Endothelial cell of umbilical vein (primary cell): ENCODE results near the gene TXN. TPM values are rescaled to one million over a fixed set of nuclear protein-coding genes. Genes with fewer than 3 reads are reported as not detected.

Experiments used
- BruUV-seq: library from RNA; stranded (reverse); fragments of 400-500 nt; replicated peaks from 2 replicates; lab custom pipeline; 2021; lab: Mats Ljungman, UMichigan
- CTCF ChIA-PET: fragments of 300-600, 350-600 bp; sonication (Branson Sonifier 250); formaldehyde crosslinking; loops from one replicate; lab custom pipeline; 2021; ENCODE audit warnings: antibody characterized with exemption, inconsistent platforms; lab: Charles Lee
- POLR2A ChIA-PET: fragments of 300-600, 350-600 bp; sonication (Branson Sonifier 250); formaldehyde crosslinking; loops from one replicate; lab custom pipeline; 2021; ENCODE audit warnings: antibody characterized with exemption, inconsistent platforms; lab: Charles Lee
- DNase-seq: peaks from one replicate; pipeline ENCODE4 v3.0.0-alpha.2; 2011; ENCODE audit warnings: low read depth, low spot score
- FAIRE-seq: peaks from 2 replicates; lab custom pipeline; 2011; peaks lifted over from hg19 to GRCh38; lab: Jason Lieb, UNC
- H2AFZ ChIP-seq: 2 replicates; pipeline ENCODE4 v1.6.0; 2012; ENCODE audit warnings: low read depth, low read length, control low read depth, inconsistent platforms
- H3K27ac ChIP-seq: 2 replicates; pipeline ENCODE4 v1.5.1; 2011; ENCODE audit warnings: low read depth, mild to moderate bottlenecking, control low read depth, low read length, moderate library complexity; ENCODE audit not compliant: insufficient read depth
- H3K27me3 ChIP-seq, 2 experiments: 2 replicates each; pipeline versions ENCODE4 v1.6.0 to v1.6.1; 2011; ENCODE audit warnings: low read length in 2 of 2, mixed read lengths in 1 of 2; ENCODE audit not compliant: control insufficient read depth in 2 of 2, insufficient read depth in 2 of 2
- H3K36me3 ChIP-seq, 2 experiments: 2 replicates in 1 of 2; 3 replicates in 1 of 2; pipeline ENCODE4 v1.5.1; 2011; ENCODE audit warnings: low read length in 2 of 2, mild to moderate bottlenecking in 1 of 2, moderate library complexity in 1 of 2; ENCODE audit not compliant: control insufficient read depth in 2 of 2, insufficient read depth in 2 of 2; ENCODE audit errors: extremely low read depth in 1 of 2
- H3K4me1 ChIP-seq: 3 replicates; pipeline ENCODE4 v1.5.1; 2011; ENCODE audit warnings: mild to moderate bottlenecking, low read length; ENCODE audit not compliant: control insufficient read depth, insufficient read depth; ENCODE audit errors: extremely low read depth
- H3K4me2 ChIP-seq: 2 replicates; pipeline ENCODE4 v1.6.1; 2011; ENCODE audit warnings: low read length, control low read depth, mixed read lengths; ENCODE audit not compliant: insufficient read depth
- H3K4me3 ChIP-seq, 3 experiments: fragments of 200-600 bp in 1 of 3; sonication (generic), shearing (Covaris generic) in 1 of 3; replicated peaks in 1 of 3; 2 replicates each; pipeline ENCODE4 v1.5.1; 2011 to 2016; ENCODE audit warnings: control low read depth in 3 of 3, low read length in 3 of 3, mild to moderate bottlenecking in 2 of 3, inconsistent platforms in 1 of 3, low read depth in 1 of 3, moderate library complexity in 1 of 3; ENCODE audit not compliant: insufficient read depth in 1 of 3
- H3K79me2 ChIP-seq: 2 replicates; pipeline ENCODE4 v1.6.0; 2012; ENCODE audit warnings: low read length, inconsistent platforms; ENCODE audit not compliant: control insufficient read depth, insufficient read depth
- H3K9ac ChIP-seq: replicated peaks from 2 replicates; pipeline ENCODE3; 2011; ENCODE audit warnings: low read length, control low read depth; ENCODE audit not compliant: insufficient read depth; ENCODE audit errors: extremely low read depth
- H3K9me1 ChIP-seq: replicated peaks from 3 replicates; pipeline ENCODE4 v1.6.0; 2011; ENCODE audit warnings: mild to moderate bottlenecking, low read length; ENCODE audit not compliant: control insufficient read depth, insufficient read depth; ENCODE audit errors: extremely low read depth
- H3K9me3 ChIP-seq: replicated peaks from 2 replicates; pipeline ENCODE4 v1.5.1; 2012; ENCODE audit warnings: low read length, inconsistent platforms; ENCODE audit not compliant: control insufficient read depth, insufficient read depth
- H4K20me1 ChIP-seq: replicated peaks from 2 replicates; pipeline ENCODE3; 2011; ENCODE audit warnings: mild to moderate bottlenecking, low read length; ENCODE audit not compliant: control insufficient read depth, insufficient read depth; ENCODE audit errors: extremely low read depth
- EZH2 ChIP-seq: IDR thresholded peaks from 2 replicates; pipeline ENCODE4 v1.6.1; 2012; ENCODE audit warnings: borderline replicate concordance, low read depth, mild to moderate bottlenecking, moderate library complexity, low read length, inconsistent platforms; ENCODE audit not compliant: severe bottlenecking
- FOS ChIP-seq: IDR thresholded peaks from 2 replicates; pipeline ENCODE4 v1.6.1; 2011; ENCODE audit warnings: mild to moderate bottlenecking, low read length, moderate library complexity, borderline replicate concordance; ENCODE audit not compliant: insufficient read depth
- GATA2 ChIP-seq: IDR thresholded peaks from 2 replicates; pipeline ENCODE4 v1.7.0; 2011; ENCODE audit warnings: low read depth, mild to moderate bottlenecking, moderate library complexity, mixed read lengths, low read length; ENCODE audit not compliant: insufficient read length, insufficient read depth
- JUN ChIP-seq: IDR thresholded peaks from 2 replicates; pipeline ENCODE4 v1.6.1; 2011; ENCODE audit warnings: borderline replicate concordance, low read depth; ENCODE audit not compliant: insufficient read length, insufficient read depth
- MAX ChIP-seq: IDR thresholded peaks from 2 replicates; pipeline ENCODE4 v1.6.1; 2011; ENCODE audit not compliant: insufficient read depth, insufficient read length
- POLR2A ChIP-seq: IDR thresholded peaks from 2 replicates; pipeline ENCODE4 v1.6.1; 2012; ENCODE audit warnings: low read depth, mild to moderate bottlenecking, control low read depth, low read length
- dilution Hi-C: fragments of 300-500 bp; cut with MboI; formaldehyde crosslinking; loops from one replicate; pipeline ENCODE4 v1.15.0; 2019; ENCODE audit warnings: low sequenced_read_pairs; ENCODE audit not compliant: extremely low pct_ligation_motif_present
- intact Hi-C: fragments of 100-400 bp; cut with micrococcal nuclease; formaldehyde crosslinking; loops from one replicate; pipeline ENCODE4 v1.10.0; 2022
- polyA plus RNA-seq, 4 experiments: library from polyadenylated mRNA; depleted of rRNA in 3 of 4; stranded (reverse) in 3 of 4; unstranded in 1 of 4; fragments of >200 nt; gene quantifications; 2 replicates each; pipeline versions ENCODE4 v1.2.1 to v1.2.3, GENCODE V29; 2011 to 2012; ENCODE audit warnings: missing spikeins in 1 of 4
- total RNA-seq: library from RNA; stranded (reverse); gene quantifications from 2 replicates; pipeline ENCODE4 v1.2.3, GENCODE V29; 2021
- TF ChIP-seq, protein P1 (sequence below), 2 donors: IDR thresholded peaks; 1 replicate in 1 of 2; 2 replicates in 1 of 2; pipeline ENCODE4 v1.5.1; 2011; ENCODE audit warnings: low read length in 2 of 2, mild to moderate bottlenecking in 2 of 2, moderate library complexity in 2 of 2, control low read depth in 1 of 2, inconsistent platforms in 1 of 2, low read depth in 1 of 2; ENCODE audit not compliant: insufficient read depth in 1 of 2; ENCODE audit errors: extremely low read depth in 1 of 2

Gene TXN
- total and polyA plus RNA-seq, 2 donors (not counting 3 experiments of a cell fraction or from before 2014, with no cell fraction given), result 280 to 373 TPM

GRCh38 chr9:110298043-110298605 lies 41.8 kb upstream of the TXN start:
- Histone ChIP-seq H3K4me3 (no peak overlapping the region), H3K9ac (no peak overlapping the region), H2AFZ (no peak overlapping the region), H3K79me2 (no peaks in the 10 kb centered on the region), H3K36me3 (no peaks in the 10 kb centered on the region), H3K27ac (no peak overlapping the region), H3K4me1 (no peaks in the 10 kb centered on the region), H3K9me1 (no peaks in the 10 kb centered on the region), H3K27me3 (peaks cover 0 to under 1% of the 10 kb centered on the region in 2 experiments), H3K4me2 (no peak overlapping the region), H4K20me1 (no peaks in the 10 kb centered on the region), H3K9me3 (no peaks in the 10 kb centered on the region)
- ChIA-PET POLR2A (no interaction called here), CTCF (interaction anchor here (1.0 to 1.1 kb wide), 2 partner anchors 130 to 325 kb away, joined by 4 read pairs; no protein-coding TSS in a partner anchor)
- no peak for DNase-seq
- dilution Hi-C loops (no loop called here), intact Hi-C loops (no loop called here)
- no peak for FAIRE-seq
- BruUV-seq, result no TSS peak
- no peak for TF ChIP-seq JUN
- no peak for TF ChIP-seq MAX
- no peak for TF ChIP-seq GATA2
- TF ChIP-seq FOS, result no peak
- TF ChIP-seq EZH2, result no peak
- TF ChIP-seq, protein P1, sequence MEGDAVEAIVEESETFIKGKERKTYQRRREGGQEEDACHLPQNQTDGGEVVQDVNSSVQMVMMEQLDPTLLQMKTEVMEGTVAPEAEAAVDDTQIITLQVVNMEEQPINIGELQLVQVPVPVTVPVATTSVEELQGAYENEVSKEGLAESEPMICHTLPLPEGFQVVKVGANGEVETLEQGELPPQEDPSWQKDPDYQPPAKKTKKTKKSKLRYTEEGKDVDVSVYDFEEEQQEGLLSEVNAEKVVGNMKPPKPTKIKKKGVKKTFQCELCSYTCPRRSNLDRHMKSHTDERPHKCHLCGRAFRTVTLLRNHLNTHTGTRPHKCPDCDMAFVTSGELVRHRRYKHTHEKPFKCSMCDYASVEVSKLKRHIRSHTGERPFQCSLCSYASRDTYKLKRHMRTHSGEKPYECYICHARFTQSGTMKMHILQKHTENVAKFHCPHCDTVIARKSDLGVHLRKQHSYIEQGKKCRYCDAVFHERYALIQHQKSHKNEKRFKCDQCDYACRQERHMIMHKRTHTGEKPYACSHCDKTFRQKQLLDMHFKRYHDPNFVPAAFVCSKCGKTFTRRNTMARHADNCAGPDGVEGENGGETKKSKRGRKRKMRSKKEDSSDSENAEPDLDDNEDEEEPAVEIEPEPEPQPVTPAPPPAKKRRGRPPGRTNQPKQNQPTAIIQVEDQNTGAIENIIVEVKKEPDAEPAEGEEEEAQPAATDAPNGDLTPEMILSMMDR (IDR thresholded peaks at IDR 0.05; ENCODE audit: extremely low read depth in 1 of 2, insufficient read depth in 1 of 2, low read depth in 1 of 2, low read length in 2 of 2), result no peak
- no peak for TF ChIP-seq POLR2A
